ENCODE data around the gene CPEB2. TPM values are rescaled to one million over a fixed set of nuclear protein-coding genes. Genes with fewer than 3 reads are reported as not detected.

CPEB2 gene
- total and polyA plus RNA-seq, 10 of the 15 experiments (the other 5 are each of a cell fraction or from before 2014, with no cell fraction given) = 0.73 to 8.3 (median 3.7) TPM

DNA sequence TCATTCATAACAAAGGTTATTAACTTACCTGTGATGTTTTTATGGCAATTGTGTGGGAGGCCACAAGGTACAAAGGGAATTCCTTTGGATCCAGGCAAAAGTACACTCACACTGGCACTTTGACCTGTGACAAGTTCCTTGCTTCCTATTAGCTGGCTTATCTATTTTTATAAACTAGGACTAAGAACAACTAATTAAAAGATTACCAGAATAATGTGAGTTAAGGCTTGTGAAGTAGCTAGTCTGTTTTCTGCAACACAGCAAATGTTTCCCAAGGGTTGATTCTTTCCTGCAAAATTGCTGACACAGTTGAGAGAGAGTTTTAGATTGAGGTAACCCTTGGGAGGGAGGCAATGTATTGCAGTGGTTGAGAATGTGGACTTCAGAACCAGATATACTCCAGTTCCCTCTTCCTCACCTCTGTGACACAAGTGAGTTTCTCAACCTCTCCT, 107.9 kb downstream of the CPEB2 start:
- TF ChIP-seq ZNF687 (IDR thresholded peaks at IDR 0.05) = no peak
- Histone ChIP-seq H3K9ac (ENCODE audit: control insufficient read depth, insufficient read depth, low read length) (no peak overlapping the region), H4K20me1 (ENCODE audit: control insufficient read depth, insufficient read depth) (no peaks in the 10 kb centered on the region), H3K4me2 (ENCODE audit: control insufficient read depth, insufficient read depth) (no peak overlapping the region), H3K4me1 (ENCODE audit: control insufficient read depth, insufficient read depth, low read length) (no peaks in the 10 kb centered on the region), H3K79me2 (ENCODE audit: control insufficient read depth, insufficient read depth, low read length) (no peaks in the 10 kb centered on the region), H3K27ac (ENCODE audit: control insufficient read depth, insufficient read depth) (no peak overlapping the region), H3K27me3 (replicated peaks in 1 of 2; ENCODE audit: control insufficient read depth in 2 of 2, insufficient read depth in 2 of 2, low read length in 1 of 2) (no peaks in the 10 kb centered on the region), H3K9me3 (replicated peaks; ENCODE audit: control insufficient read depth, insufficient read depth, low read length) (no peaks in the 10 kb centered on the region), H2AFZ (ENCODE audit: control insufficient read depth, low read depth, low read length) (no peak overlapping the region), H3K4me3 (no peak overlapping the region), H3K36me3 (ENCODE audit: control insufficient read depth in 2 of 2, insufficient read depth in 2 of 2, low read length in 1 of 2) (no peaks in the 10 kb centered on the region)
- DNase-seq (ENCODE audit: low read depth, low spot score) (no peak), FAIRE-seq (no peak), ATAC-seq (no peak)
- SMC1A ChIA-PET (ENCODE audit: uncharacterized antibody, unreplicated experiment) = no interaction called here
- RAD21 ChIA-PET (ENCODE audit: unreplicated experiment) = no interaction called here
- BruUV-seq (replicated peaks) = no TSS peak
- POLR2A ChIA-PET = no interaction called here
- CTCF ChIA-PET = no interaction called here
- intact Hi-C loops (cut with micrococcal nuclease; ENCODE audit: unreplicated experiment) = no loop called here
- in situ Hi-C loops (cut with MboI) = no loop called here

DNA sequence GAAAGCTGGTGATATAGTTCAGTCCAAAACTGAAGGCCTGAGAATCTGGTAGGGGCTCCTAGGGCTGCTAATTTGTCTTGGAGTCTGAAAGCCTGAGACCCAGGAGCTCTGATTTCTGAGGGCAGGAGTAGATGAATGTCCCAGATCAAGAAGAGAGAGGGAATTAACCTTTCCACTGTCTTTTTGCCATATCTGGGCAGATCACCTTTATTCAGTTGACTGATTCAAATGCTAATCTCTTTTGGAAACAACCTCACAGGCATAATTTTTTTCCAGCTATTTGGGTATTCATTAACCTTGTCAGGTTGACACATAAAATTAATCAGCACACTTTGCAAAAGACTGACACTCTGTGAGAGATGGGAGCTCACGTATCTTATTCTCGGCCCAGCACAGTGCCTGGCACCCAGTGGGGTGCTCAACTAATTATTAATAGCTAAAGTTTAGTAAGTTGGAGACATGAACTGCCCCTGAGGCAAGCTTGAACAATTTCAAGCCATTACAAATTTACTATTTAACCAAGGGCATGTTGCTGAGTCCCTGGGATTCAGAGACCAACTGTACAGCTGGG, 114.3 kb downstream of the CPEB2 start:
- DNase-seq (ENCODE audit: low read depth, low spot score) = no peak
- CTCF ChIA-PET = no interaction called here
- Histone ChIP-seq H3K27me3 (replicated peaks in 1 of 2; ENCODE audit: control insufficient read depth in 2 of 2, insufficient read depth in 2 of 2, low read length in 1 of 2) (no peaks in the 10 kb centered on the region), H3K4me3 (no peak overlapping the region), H3K36me3 (ENCODE audit: control insufficient read depth in 2 of 2, insufficient read depth in 2 of 2, low read length in 1 of 2) (no peaks in the 10 kb centered on the region), H2AFZ (ENCODE audit: control insufficient read depth, low read depth, low read length) (no peak overlapping the region), H4K20me1 (ENCODE audit: control insufficient read depth, insufficient read depth) (no peaks in the 10 kb centered on the region), H3K9ac (ENCODE audit: control insufficient read depth, insufficient read depth, low read length) (no peak overlapping the region), H3K27ac (ENCODE audit: control insufficient read depth, insufficient read depth) (no peak overlapping the region), H3K4me1 (ENCODE audit: control insufficient read depth, insufficient read depth, low read length) (no peaks in the 10 kb centered on the region), H3K4me2 (ENCODE audit: control insufficient read depth, insufficient read depth) (no peak overlapping the region), H3K79me2 (ENCODE audit: control insufficient read depth, insufficient read depth, low read length) (no peaks in the 10 kb centered on the region), H3K9me3 (replicated peaks; ENCODE audit: control insufficient read depth, insufficient read depth, low read length) (no peaks in the 10 kb centered on the region)
- SMC1A ChIA-PET (ENCODE audit: uncharacterized antibody, unreplicated experiment) = no interaction called here
- BruUV-seq (replicated peaks) = no TSS peak
- ATAC-seq = no peak
- TF ChIP-seq ZNF207 (IDR thresholded peaks at IDR 0.05; ENCODE audit: borderline replicate concordance) (no peak), SUPT20H (IDR thresholded peaks at IDR 0.05; ENCODE audit: borderline replicate concordance, control insufficient read depth, low read depth, low read length) (no peak), ZNF217 (IDR thresholded peaks at IDR 0.05) (no peak), CEBPZ (IDR thresholded peaks at IDR 0.05; ENCODE audit: low read depth, low read length) (no peak), DPF2 (IDR thresholded peaks at IDR 0.05) (no peak)
- WGBS (ENCODE audit: insufficient coverage, insufficient replicate concordance, low lambda C conversion rate, missing lambda C conversion rate) = 25% methylated on average over 2 of the region's 2 CpGs
- POLR2A ChIA-PET = no interaction called here
- in situ Hi-C loops (cut with MboI) (no loop called here), intact Hi-C loops (cut with micrococcal nuclease; ENCODE audit: unreplicated experiment) (no loop called here)
- RAD21 ChIA-PET (ENCODE audit: unreplicated experiment) = no interaction called here
- no peak for FAIRE-seq

All from GM12878 (cell line).